ENCODE data around the gene FBXO42. TPM values are rescaled to one million over a fixed set of nuclear protein-coding genes. Genes with fewer than 3 reads are reported as not detected.

FBXO42 gene
- total and polyA plus RNA-seq, 2 donors (not counting 3 experiments of a cell fraction or from before 2014, with no cell fraction given) = 16.3 to 20.4 TPM

DNA sequence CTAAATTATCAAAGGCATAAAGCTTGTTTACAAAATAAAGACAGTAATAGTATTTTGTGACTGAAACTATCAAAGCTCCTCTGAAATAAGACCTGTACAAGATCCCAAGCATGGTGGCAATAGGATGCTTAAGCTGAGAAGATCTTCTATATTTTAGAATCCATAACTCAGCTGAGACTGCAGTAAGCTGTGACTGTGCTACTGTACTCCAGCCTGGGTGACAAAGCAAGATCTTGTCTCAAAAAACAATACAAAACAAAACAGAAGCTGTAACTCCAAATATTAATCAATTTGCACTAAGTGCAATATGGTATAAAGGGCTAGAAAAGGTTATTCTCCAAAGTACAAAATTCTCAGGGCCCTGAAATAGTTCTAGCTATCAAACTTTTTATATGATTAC, 59.5 kb downstream of the FBXO42 start:
- dilution Hi-C loops (cut with MboI; ENCODE audit: extremely low pct_ligation_motif_present, low sequenced_read_pairs) = no loop called here
- Histone ChIP-seq H3K4me3 (replicated peaks in 1 of 3; ENCODE audit: insufficient read depth in 1 of 3, low read depth in 1 of 3, low read length in 3 of 3) (no peak overlapping the region), H3K27ac (ENCODE audit: insufficient read depth, low read depth, low read length) (no peak overlapping the region), H3K79me2 (ENCODE audit: control insufficient read depth, insufficient read depth, low read length) (peaks cover 3% of the 10 kb centered on the region), H3K4me1 (ENCODE audit: control insufficient read depth, extremely low read depth, insufficient read depth, low read length) (peaks cover 10% of the 10 kb centered on the region), H3K36me3 (ENCODE audit: control insufficient read depth in 2 of 2, extremely low read depth in 1 of 2, insufficient read depth in 2 of 2, low read length in 2 of 2) (peaks cover 0 to 3% of the 10 kb centered on the region in 2 experiments), H4K20me1 (replicated peaks; ENCODE audit: control insufficient read depth, extremely low read depth, insufficient read depth, low read length) (no peaks in the 10 kb centered on the region), H3K4me2 (ENCODE audit: insufficient read depth, low read length) (no peak overlapping the region), H2AFZ (ENCODE audit: low read depth, low read length) (no peak overlapping the region), H3K9me1 (replicated peaks; ENCODE audit: control insufficient read depth, extremely low read depth, insufficient read depth, low read length) (no peaks in the 10 kb centered on the region), H3K27me3 (ENCODE audit: control insufficient read depth in 2 of 2, insufficient read depth in 2 of 2, low read length in 2 of 2) (no peaks in the 10 kb centered on the region), H3K9ac (replicated peaks; ENCODE audit: extremely low read depth, insufficient read depth, low read length) (no peak overlapping the region), H3K9me3 (replicated peaks; ENCODE audit: control insufficient read depth, insufficient read depth, low read length) (no peaks in the 10 kb centered on the region)
- no TSS peak for BruUV-seq (replicated peaks)
- ChIA-PET CTCF (interaction anchor here (0.8 to 1.4 kb wide), 5 partner anchors 10 to 214 kb away, joined by 3 to 4 read pairs (median 4); no protein-coding TSS in a partner anchor), POLR2A (no interaction called here)
- no peak for FAIRE-seq
- TF ChIP-seq FOS (IDR thresholded peaks at IDR 0.05; ENCODE audit: borderline replicate concordance, insufficient read depth, low read length) = no peak
- TF ChIP-seq JUN (IDR thresholded peaks at IDR 0.05; ENCODE audit: borderline replicate concordance, insufficient read depth, insufficient read length, low read depth) = no peak
- TF ChIP-seq EZH2 (IDR thresholded peaks at IDR 0.05; ENCODE audit: borderline replicate concordance, low read depth, low read length, severe bottlenecking) = no peak
- no peak for TF ChIP-seq POLR2A (IDR thresholded peaks at IDR 0.05; ENCODE audit: low read depth, low read length)
- no peak for TF ChIP-seq POLR2AphosphoS5 (IDR thresholded peaks at IDR 0.05; ENCODE audit: insufficient read depth, low read depth, low read length)
- no peak for TF ChIP-seq GATA2 (IDR thresholded peaks at IDR 0.05; ENCODE audit: insufficient read depth, insufficient read length, low read depth, low read length)
- TF ChIP-seq MYC (IDR thresholded peaks at IDR 0.05; ENCODE audit: low read depth, low read length) = no peak
- TF ChIP-seq, protein P1, sequence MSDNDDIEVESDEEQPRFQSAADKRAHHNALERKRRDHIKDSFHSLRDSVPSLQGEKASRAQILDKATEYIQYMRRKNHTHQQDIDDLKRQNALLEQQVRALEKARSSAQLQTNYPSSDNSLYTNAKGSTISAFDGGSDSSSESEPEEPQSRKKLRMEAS (IDR thresholded peaks at IDR 0.05; ENCODE audit: insufficient read depth, insufficient read length) = no peak
- TF ChIP-seq, protein P2, sequence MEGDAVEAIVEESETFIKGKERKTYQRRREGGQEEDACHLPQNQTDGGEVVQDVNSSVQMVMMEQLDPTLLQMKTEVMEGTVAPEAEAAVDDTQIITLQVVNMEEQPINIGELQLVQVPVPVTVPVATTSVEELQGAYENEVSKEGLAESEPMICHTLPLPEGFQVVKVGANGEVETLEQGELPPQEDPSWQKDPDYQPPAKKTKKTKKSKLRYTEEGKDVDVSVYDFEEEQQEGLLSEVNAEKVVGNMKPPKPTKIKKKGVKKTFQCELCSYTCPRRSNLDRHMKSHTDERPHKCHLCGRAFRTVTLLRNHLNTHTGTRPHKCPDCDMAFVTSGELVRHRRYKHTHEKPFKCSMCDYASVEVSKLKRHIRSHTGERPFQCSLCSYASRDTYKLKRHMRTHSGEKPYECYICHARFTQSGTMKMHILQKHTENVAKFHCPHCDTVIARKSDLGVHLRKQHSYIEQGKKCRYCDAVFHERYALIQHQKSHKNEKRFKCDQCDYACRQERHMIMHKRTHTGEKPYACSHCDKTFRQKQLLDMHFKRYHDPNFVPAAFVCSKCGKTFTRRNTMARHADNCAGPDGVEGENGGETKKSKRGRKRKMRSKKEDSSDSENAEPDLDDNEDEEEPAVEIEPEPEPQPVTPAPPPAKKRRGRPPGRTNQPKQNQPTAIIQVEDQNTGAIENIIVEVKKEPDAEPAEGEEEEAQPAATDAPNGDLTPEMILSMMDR (IDR thresholded peaks at IDR 0.05; ENCODE audit: extremely low read depth in 1 of 2, insufficient read depth in 1 of 2, low read depth in 1 of 2, low read length in 2 of 2) = no peak
- no peak for DNase-seq (ENCODE audit: low read depth, low spot score)
- intact Hi-C loops (cut with micrococcal nuclease) = no loop called here

Data from endothelial cell of umbilical vein (primary cell).